Keratinocyte (primary cell): Measurements from ENCODE around the gene SUSD6. TPM values are rescaled to one million over a fixed set of nuclear protein-coding genes. Genes with fewer than 3 reads are reported as not detected.

ENCODE experiments used
- DNase-seq: peaks from one replicate; pipeline ENCODE4 v3.0.0-alpha.2; 2011; ENCODE audit warnings: low read depth, missing footprints, low spot score
- FAIRE-seq: peaks from 2 replicates; lab custom pipeline; 2011; peaks lifted over from hg19 to GRCh38; lab: Jason Lieb, UNC
- H2AFZ ChIP-seq: 2 replicates; pipeline ENCODE4 v1.6.0; 2012; ENCODE audit warnings: low read length, control low read depth, inconsistent platforms; ENCODE audit not compliant: control insufficient read depth
- H3K27ac ChIP-seq: 2 replicates; pipeline ENCODE4 v1.5.1; 2011; ENCODE audit warnings: low read length; ENCODE audit not compliant: control insufficient read depth, insufficient read depth
- H3K27me3 ChIP-seq: 3 replicates; pipeline ENCODE4 v1.6.0; 2011; ENCODE audit warnings: low read length; ENCODE audit not compliant: control insufficient read depth, insufficient read depth; ENCODE audit errors: extremely low read depth
- H3K36me3 ChIP-seq, 2 experiments: 2 replicates in 1 of 2; 3 replicates in 1 of 2; pipeline ENCODE4 v1.5.1; 2011; ENCODE audit warnings: low read length in 2 of 2, mild to moderate bottlenecking in 1 of 2; ENCODE audit not compliant: control insufficient read depth in 2 of 2, insufficient read depth in 2 of 2; ENCODE audit errors: extremely low read depth in 1 of 2
- H3K4me1 ChIP-seq: 3 replicates; pipeline ENCODE4 v1.5.1; 2011; ENCODE audit warnings: low read length; ENCODE audit not compliant: control insufficient read depth, insufficient read depth; ENCODE audit errors: extremely low read depth
- H3K4me2 ChIP-seq: 3 replicates; pipeline ENCODE4 v1.6.0; 2011; ENCODE audit warnings: low read depth, low read length; ENCODE audit not compliant: control insufficient read depth, insufficient read depth; ENCODE audit errors: extremely low read depth
- H3K4me3 ChIP-seq, 3 experiments: fragments of 200-600 bp in 1 of 3; sonication (generic) in 1 of 3; 2 replicates in 2 of 3; 3 replicates in 1 of 3; pipeline ENCODE4 v1.5.1; 2011 to 2016; ENCODE audit warnings: low read length in 3 of 3, mild to moderate bottlenecking in 3 of 3, control low read depth in 2 of 3, inconsistent platforms in 1 of 3, low read depth in 1 of 3, mixed read lengths in 1 of 3, mixed run types in 1 of 3, moderate library complexity in 1 of 3; ENCODE audit not compliant: control insufficient read depth in 2 of 3, insufficient read depth in 2 of 3; ENCODE audit errors: extremely low read depth in 1 of 3
- H3K79me2 ChIP-seq: 2 replicates; pipeline ENCODE4 v1.6.0; 2012; ENCODE audit warnings: low read length; ENCODE audit not compliant: control insufficient read depth, insufficient read depth
- H3K9ac ChIP-seq: 3 replicates; pipeline ENCODE4 v1.6.0; 2011; ENCODE audit warnings: low read length; ENCODE audit not compliant: control insufficient read depth, insufficient read depth; ENCODE audit errors: extremely low read depth
- H3K9me1 ChIP-seq: 3 replicates; pipeline ENCODE4 v1.6.0; 2011; ENCODE audit warnings: low read length; ENCODE audit not compliant: control insufficient read depth, insufficient read depth; ENCODE audit errors: extremely low read depth
- H3K9me3 ChIP-seq: 2 replicates; pipeline ENCODE4 v1.5.1; 2012; ENCODE audit warnings: low read depth, low read length; ENCODE audit not compliant: control insufficient read depth
- H4K20me1 ChIP-seq: 3 replicates; pipeline ENCODE4 v1.6.0; 2011; ENCODE audit warnings: low read length; ENCODE audit not compliant: control insufficient read depth, insufficient read depth; ENCODE audit errors: extremely low read depth
- EZH2 ChIP-seq: IDR thresholded peaks from one replicate; pipeline ENCODE4 v1.6.1; 2012; ENCODE audit warnings: inconsistent platforms, mild to moderate bottlenecking, low read length, moderate library complexity
- dilution Hi-C: fragments of 300-500 bp; cut with MboI; formaldehyde crosslinking; loops from one replicate; pipeline ENCODE4 v1.7.0; 2020; ENCODE audit warnings: low sequenced_read_pairs; ENCODE audit not compliant: extremely low pct_ligation_motif_present
- polyA plus RNA-seq, 5 experiments: library from polyadenylated mRNA; depleted of rRNA in 3 of 5; stranded (reverse) in 3 of 5; stranded (forward) in 1 of 5; unstranded in 1 of 5; fragments of >200 nt; gene quantifications; 1 replicate in 1 of 5; 2 replicates in 3 of 5; 3 replicates in 1 of 5; pipeline versions ENCODE4 v1.2.1 to v1.2.3, GENCODE V29; 2011 to 2012; ENCODE audit warnings: missing spikeins in 2 of 5, low read depth in 1 of 5, low replicate concordance in 1 of 5
- TF ChIP-seq, protein P1 (sequence below), 3 experiments: IDR thresholded peaks in 1 of 3; conservative IDR thresholded peaks in 1 of 3; optimal IDR thresholded peaks in 1 of 3; 2 replicates in 2 of 3; 3 replicates in 1 of 3; pipeline versions ENCODE3 to v1.5.1; 2011; ENCODE audit warnings: low read length in 3 of 3, mild to moderate bottlenecking in 3 of 3, moderate library complexity in 2 of 3, control low read depth in 1 of 3, inconsistent platforms in 1 of 3; ENCODE audit not compliant: insufficient read depth in 2 of 3; ENCODE audit errors: extremely low read depth in 1 of 3

The SUSD6 gene
- polyA plus RNA-seq, 1 donor (not counting 4 experiments of a cell fraction or from before 2014, with no cell fraction given): 10.5 TPM

GRCh38 chr14:69651664-69652063 is 40.3 kb downstream of the SUSD6 start:
- Histone ChIP-seq H3K4me2 (peak overlapping the region; percentile 53), H3K36me3 (no peaks in the 10 kb centered on the region), H3K4me3 (peak overlapping the region in 2 of 3 experiments; percentile 11 to 15), H3K27me3 (no peaks in the 10 kb centered on the region), H2AFZ (no peak overlapping the region), H4K20me1 (no peaks in the 10 kb centered on the region), H3K9ac (peak overlapping the region; percentile 36), H3K27ac (peak overlapping the region; percentile 70), H3K4me1 (peaks cover 55% of the 10 kb centered on the region), H3K79me2 (peaks cover 64% of the 10 kb centered on the region), H3K9me3 (no peaks in the 10 kb centered on the region), H3K9me1 (peaks cover 7% of the 10 kb centered on the region)
- FAIRE-seq (peak; percentile 69), DNase-seq (no peak)
- dilution Hi-C loops: no loop called here
- TF ChIP-seq EZH2: no peak
- TF ChIP-seq, protein P1, sequence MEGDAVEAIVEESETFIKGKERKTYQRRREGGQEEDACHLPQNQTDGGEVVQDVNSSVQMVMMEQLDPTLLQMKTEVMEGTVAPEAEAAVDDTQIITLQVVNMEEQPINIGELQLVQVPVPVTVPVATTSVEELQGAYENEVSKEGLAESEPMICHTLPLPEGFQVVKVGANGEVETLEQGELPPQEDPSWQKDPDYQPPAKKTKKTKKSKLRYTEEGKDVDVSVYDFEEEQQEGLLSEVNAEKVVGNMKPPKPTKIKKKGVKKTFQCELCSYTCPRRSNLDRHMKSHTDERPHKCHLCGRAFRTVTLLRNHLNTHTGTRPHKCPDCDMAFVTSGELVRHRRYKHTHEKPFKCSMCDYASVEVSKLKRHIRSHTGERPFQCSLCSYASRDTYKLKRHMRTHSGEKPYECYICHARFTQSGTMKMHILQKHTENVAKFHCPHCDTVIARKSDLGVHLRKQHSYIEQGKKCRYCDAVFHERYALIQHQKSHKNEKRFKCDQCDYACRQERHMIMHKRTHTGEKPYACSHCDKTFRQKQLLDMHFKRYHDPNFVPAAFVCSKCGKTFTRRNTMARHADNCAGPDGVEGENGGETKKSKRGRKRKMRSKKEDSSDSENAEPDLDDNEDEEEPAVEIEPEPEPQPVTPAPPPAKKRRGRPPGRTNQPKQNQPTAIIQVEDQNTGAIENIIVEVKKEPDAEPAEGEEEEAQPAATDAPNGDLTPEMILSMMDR (optimal IDR thresholded peaks at IDR 0.05 in 1 of 3, IDR thresholded peaks at IDR 0.05 in 1 of 3, conservative IDR thresholded peaks at IDR 0.05 in 1 of 3; ENCODE audit: extremely low read depth in 1 of 3, insufficient read depth in 2 of 3, low read length in 3 of 3): no peak

DNA sequence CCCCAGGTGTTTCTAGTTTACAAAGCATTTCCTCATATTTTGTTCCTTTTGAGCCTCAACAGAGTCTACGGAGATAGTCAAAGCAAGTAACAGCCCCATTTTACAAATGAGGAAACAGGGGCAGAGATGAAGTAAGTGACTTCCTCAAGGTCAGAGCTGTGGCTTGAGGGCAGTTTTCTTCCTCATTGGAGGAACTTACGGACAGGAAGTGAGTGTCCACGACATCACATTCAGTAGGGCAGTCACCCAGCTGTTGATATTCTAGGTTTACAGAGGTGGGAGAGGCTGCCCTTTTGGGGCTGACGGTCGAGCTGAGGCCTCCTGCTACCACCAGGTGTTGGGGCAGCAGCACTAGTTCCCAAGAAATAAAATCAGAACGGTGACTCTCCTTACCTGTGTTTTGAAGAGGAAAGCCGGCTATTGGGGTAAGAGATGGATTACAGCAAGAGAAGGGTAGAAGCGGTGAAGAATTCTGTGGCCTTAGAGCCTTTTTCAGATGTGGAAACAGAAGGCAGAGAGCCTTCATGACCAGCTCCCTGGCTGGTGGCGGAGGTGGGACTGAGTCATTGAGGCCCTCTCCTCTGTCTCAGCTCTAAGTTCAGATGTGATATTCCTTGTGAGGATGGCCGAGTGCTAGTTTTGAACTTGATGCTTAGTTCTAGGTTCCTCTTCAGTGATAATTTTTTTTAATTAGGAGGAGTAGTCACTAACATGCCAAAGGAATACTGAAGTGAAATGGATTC is 41.7 kb downstream of the SUSD6 start:
- no peak overlapping the region for H3K4me2 ChIP-seq
- peaks cover 57% of the 10 kb centered on the region for H3K79me2 ChIP-seq
- no peaks in the 10 kb centered on the region for H3K9me3 ChIP-seq
- TF ChIP-seq, protein P1 (optimal IDR thresholded peaks at IDR 0.05 in 1 of 3, IDR thresholded peaks at IDR 0.05 in 1 of 3, conservative IDR thresholded peaks at IDR 0.05 in 1 of 3; ENCODE audit: extremely low read depth in 1 of 3, insufficient read depth in 2 of 3, low read length in 3 of 3): no peak
- TF ChIP-seq EZH2: no peak
- dilution Hi-C loops: no loop called here
- H3K4me1 ChIP-seq: peaks cover 67% of the 10 kb centered on the region
- DNase-seq (no peak), FAIRE-seq (no peak)
- H3K27me3 ChIP-seq: no peaks in the 10 kb centered on the region
- H3K36me3 ChIP-seq: no peaks in the 10 kb centered on the region
- no peak overlapping the region for H3K4me3 ChIP-seq
- H3K9ac ChIP-seq: no peak overlapping the region
- peaks cover 7% of the 10 kb centered on the region for H3K9me1 ChIP-seq
- no peaks in the 10 kb centered on the region for H4K20me1 ChIP-seq
- H2AFZ ChIP-seq: no peak overlapping the region
- peak overlapping the region; percentile 3 for H3K27ac ChIP-seq
